IPS-18a (cell line): ENCODE measurements around the gene SMTNL2.
A peak's percentile ranks its signal among the peaks of the same experiment; 100 is the strongest.
"Not testable (repeated sequence)": the region's sequence is repeated elsewhere in the genome, so short reads cannot be mapped to it uniquely, and the experiment has no call there.

Source experiments
- H3K27ac ChIP-seq: one replicate; pipeline ENCODE4 v1.5.1; 2013; ENCODE audit warnings: low read length
- H3K27me3 ChIP-seq: one replicate; pipeline ENCODE4 v1.6.1; 2013; ENCODE audit warnings: mild to moderate bottlenecking, low read length; ENCODE audit not compliant: control insufficient read depth, insufficient read depth
- H3K36me3 ChIP-seq: one replicate; pipeline ENCODE4 v1.6.1; 2013; ENCODE audit warnings: low read depth, low read length; ENCODE audit not compliant: control insufficient read depth
- H3K4me1 ChIP-seq: one replicate; pipeline ENCODE4 v1.6.1; 2013; ENCODE audit warnings: low read depth, low read length; ENCODE audit not compliant: control insufficient read depth
- H3K4me3 ChIP-seq: one replicate; pipeline ENCODE4 v1.5.1; 2013; ENCODE audit warnings: low read length
- H3K9ac ChIP-seq: one replicate; pipeline ENCODE4 v1.6.1; 2013; ENCODE audit warnings: mild to moderate bottlenecking, low read length, moderate library complexity
- H3K9me3 ChIP-seq: one replicate; pipeline ENCODE4 v1.6.1; 2013; ENCODE audit warnings: low read depth, low read length; ENCODE audit not compliant: control insufficient read depth

The SMTNL2 gene

DNA sequence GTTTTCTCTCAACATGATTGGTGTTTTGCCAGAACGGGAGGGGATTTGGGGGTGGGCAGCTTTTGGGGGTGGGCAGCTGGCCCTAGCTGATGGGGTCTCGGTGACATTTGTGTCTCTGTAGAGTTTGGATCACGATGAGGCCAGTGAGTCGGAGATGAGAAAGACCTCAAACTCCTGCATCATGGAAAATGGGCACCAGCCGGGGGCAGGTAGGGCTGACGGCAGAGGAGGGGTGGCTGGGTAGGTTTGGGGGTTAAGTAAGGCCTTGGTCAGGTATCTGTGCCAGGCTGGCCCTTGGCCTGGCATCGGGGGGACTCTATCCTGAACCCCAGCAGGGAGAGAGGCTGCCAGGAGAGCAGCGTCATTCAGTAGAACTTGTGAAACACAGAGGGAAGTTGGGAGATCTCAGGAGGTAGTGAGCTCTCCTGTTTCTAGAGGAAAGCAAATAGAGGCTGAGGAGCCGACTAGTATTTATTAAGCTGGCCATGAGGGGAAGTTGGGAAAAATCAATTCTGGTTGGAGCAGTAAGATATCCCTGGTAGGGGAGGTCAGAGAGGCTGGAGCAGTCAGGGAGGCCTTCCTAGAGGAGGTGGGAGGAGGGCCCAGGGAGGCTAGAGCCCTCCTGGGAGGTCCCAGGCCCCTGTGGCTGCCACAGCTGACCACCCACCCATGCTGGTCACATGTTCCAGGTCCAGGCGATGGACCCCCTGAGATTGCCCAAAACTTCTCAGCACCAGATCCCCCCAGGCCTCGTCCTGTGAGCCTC is 8.1 kb downstream of the SMTNL2 start:
- H3K36me3 ChIP-seq, result no peaks in the 10 kb centered on the region
- no peak overlapping the region for H3K9ac ChIP-seq
- no peaks in the 10 kb centered on the region for H3K9me3 ChIP-seq
- no peaks in the 10 kb centered on the region for H3K4me1 ChIP-seq
- H3K4me3 ChIP-seq, result no peak overlapping the region
- no peaks in the 10 kb centered on the region for H3K27me3 ChIP-seq
- H3K27ac ChIP-seq, result no peak overlapping the region

DNA sequence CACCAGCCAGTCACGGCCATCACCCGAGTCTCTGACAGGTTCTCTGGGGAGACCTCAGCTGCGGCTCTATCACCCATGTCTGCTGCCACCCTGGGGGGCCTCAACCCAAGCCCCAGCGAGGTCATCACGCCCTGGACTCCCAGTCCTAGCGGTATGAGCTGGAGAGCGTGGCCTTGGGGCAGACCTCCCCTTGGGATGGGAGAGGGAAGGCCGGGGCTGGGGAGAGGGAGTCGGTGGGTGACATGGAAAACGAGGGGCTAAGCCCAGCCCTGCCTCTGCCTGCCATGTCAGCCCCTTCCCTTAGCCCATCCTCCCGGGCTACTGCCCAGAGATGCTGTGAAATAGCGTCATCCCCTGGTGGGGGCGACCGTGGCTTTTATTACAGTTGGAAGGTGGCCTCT is 8.7 kb downstream of the SMTNL2 start:
- no peaks in the 10 kb centered on the region for H3K9me3 ChIP-seq
- no peak overlapping the region for H3K9ac ChIP-seq
- no peaks in the 10 kb centered on the region for H3K27me3 ChIP-seq
- H3K4me1 ChIP-seq, result no peaks in the 10 kb centered on the region
- H3K27ac ChIP-seq, result no peak overlapping the region
- H3K4me3 ChIP-seq, result no peak overlapping the region
- no peaks in the 10 kb centered on the region for H3K36me3 ChIP-seq

DNA sequence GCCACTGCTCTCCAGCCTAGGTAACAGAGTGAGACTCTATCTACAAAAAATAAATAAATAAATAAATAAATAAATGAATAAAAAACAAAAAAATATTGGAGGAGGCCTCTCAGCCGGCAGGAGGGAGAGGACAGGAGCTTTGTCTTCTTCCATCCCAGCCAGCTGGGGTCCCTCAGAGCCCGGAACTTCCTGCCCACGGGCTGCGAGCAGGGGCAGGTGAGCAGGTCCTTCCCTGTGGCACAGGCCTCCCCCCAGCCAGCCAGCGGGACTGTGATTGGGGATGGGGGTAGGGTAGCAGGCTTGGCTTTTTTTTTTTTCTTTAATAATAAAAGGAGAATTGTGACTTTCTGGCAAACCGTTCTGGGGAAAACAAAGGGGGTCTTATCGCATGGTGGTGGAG is 10.1 kb downstream of the SMTNL2 start:
- H3K27me3 ChIP-seq, result no peaks in the 10 kb centered on the region

DNA sequence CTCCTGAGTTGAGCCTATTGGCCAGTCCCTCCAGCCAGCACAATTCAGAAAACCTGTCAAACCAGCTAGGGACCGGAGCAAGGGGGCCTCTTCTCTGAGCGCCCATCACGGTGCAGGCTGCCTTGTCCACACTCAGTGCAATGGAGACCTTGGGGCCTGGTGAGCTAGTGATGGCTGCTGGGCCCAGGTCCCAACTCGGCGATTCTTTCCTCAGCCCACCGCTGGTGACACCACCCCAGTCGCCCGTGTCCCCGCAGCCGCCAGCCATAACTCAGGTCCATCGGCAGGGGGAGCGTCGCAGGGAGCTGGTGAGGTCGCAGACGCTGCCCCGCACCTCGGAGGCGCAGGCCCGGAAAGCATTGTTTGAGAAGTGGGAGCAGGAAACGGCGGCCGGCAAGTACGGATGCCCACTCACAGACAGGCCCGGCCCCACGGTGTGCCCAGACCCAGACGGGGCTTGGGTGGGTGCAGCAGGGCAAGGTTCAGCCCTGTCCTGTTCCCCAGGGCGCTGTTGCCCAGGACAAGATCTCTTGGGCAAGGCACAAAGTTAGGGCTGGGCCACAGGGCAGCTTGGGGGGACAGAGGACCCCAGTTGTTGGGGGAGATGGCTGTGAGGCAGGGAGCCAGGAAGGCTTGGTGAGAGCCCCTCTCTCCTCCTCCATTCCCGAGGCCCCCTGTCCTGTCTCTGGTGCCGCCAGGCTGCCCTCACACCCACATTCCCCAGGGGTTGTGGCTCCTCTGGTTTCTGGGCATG is 10.8 kb downstream of the SMTNL2 start:
- H3K27me3 ChIP-seq, result no peaks in the 10 kb centered on the region
- H3K9ac ChIP-seq, result no peak overlapping the region
- no peaks in the 10 kb centered on the region for H3K9me3 ChIP-seq
- H3K4me1 ChIP-seq, result peaks cover 7% of the 10 kb centered on the region
- H3K4me3 ChIP-seq, result no peak overlapping the region
- H3K27ac ChIP-seq, result no peak overlapping the region
- H3K36me3 ChIP-seq, result no peaks in the 10 kb centered on the region

More for the DNA sequence above, 10.1 kb downstream of the SMTNL2 start:
- H3K4me3 ChIP-seq, result no peak overlapping the region
- peaks cover 4% of the 10 kb centered on the region for H3K4me1 ChIP-seq
- no peaks in the 10 kb centered on the region for H3K9me3 ChIP-seq
- H3K27ac ChIP-seq, result no peak overlapping the region
- H3K9ac ChIP-seq, result no peak overlapping the region
- no peaks in the 10 kb centered on the region for H3K36me3 ChIP-seq

GRCh38 chr17:4595685-4596342 is 11.5 kb downstream of the SMTNL2 start:
- H3K4me1 ChIP-seq, result peaks cover 11% of the 10 kb centered on the region
- not testable (repeated sequence) for H3K36me3 ChIP-seq, H3K9me3 ChIP-seq, H3K4me3 ChIP-seq, H3K9ac ChIP-seq, H3K27ac ChIP-seq, H3K27me3 ChIP-seq

DNA sequence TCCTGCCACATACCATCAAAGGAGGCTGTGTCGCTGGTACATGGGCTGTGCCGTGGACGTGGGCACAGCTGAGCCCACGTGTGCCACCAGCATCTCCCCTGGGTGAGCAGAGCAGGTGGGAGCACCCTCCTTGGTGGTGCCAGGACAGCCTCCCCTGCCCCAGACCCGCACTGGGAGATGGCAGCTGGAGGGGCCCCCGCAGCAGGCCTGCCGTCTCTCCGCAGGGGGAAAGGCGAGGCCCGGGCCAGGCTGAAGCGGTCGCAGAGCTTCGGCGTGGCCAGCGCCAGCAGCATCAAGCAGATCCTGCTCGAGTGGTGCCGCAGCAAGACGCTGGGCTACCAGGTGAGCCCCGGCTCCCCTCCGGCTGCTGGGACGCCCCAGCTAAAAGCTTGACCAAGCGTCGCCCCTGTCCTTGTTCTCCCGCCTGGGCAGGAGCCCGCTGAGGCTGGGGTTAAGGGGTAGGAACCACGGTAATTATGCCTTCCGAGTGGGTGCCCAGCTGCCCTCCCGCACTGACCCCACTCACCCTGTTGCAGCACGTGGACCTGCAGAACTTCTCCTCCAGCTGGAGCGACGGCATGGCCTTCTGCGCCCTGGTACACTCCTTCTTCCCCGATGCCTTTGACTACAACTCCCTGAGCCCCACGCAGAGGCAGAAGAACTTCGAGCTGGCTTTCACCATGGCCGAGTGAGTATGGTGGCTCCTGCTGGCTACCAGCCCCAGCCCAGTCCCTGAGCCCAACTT is 12.5 kb downstream of the SMTNL2 start:
- H3K27ac ChIP-seq, result no peak overlapping the region
- H3K4me1 ChIP-seq, result peaks cover 11% of the 10 kb centered on the region
- no peaks in the 10 kb centered on the region for H3K27me3 ChIP-seq
- no peak overlapping the region for H3K4me3 ChIP-seq
- H3K36me3 ChIP-seq, result no peaks in the 10 kb centered on the region
- H3K9ac ChIP-seq, result no peak overlapping the region
- no peaks in the 10 kb centered on the region for H3K9me3 ChIP-seq

DNA sequence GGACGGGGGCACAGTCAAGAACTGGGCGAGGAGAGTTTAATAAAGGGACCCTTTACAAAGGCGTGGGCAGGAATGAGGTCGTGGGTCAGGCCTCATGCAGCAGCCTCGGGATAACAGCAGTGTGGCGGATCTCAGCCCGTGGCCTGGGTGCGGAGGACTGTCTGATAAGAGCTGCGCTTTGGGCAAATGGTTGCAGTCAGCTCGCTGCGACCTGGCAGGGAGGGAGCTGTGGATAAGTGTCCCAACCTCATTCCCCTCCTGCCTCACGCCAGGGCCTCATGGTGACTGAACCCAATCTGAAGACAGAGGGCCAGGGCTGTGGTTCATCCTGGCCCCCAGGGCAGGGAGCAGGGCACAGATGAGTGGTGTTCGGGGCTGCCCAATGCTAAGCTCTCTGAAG is 13.6 kb downstream of the SMTNL2 start:
- H3K27ac ChIP-seq, result no peak overlapping the region
- H3K27me3 ChIP-seq, result no peaks in the 10 kb centered on the region

GRCh38 chr17:4598776-4599504 is 14.6 kb downstream of the SMTNL2 start:
- no peaks in the 10 kb centered on the region for H3K27me3 ChIP-seq
- H3K9ac ChIP-seq, result no peak overlapping the region
- H3K4me1 ChIP-seq, result peaks cover 11% of the 10 kb centered on the region
- H3K9me3 ChIP-seq, result no peaks in the 10 kb centered on the region
- H3K27ac ChIP-seq, result no peak overlapping the region
- no peaks in the 10 kb centered on the region for H3K36me3 ChIP-seq
- H3K4me3 ChIP-seq, result no peak overlapping the region

More for the DNA sequence above, 13.6 kb downstream of the SMTNL2 start:
- H3K9me3 ChIP-seq, result no peaks in the 10 kb centered on the region
- no peak overlapping the region for H3K9ac ChIP-seq
- no peak overlapping the region for H3K4me3 ChIP-seq
- no peaks in the 10 kb centered on the region for H3K36me3 ChIP-seq
- peaks cover 11% of the 10 kb centered on the region for H3K4me1 ChIP-seq

GRCh38 chr17:4599505-4600281 is 15.4 kb downstream of the SMTNL2 start:
- peak overlapping the region; percentile 37 for H3K4me3 ChIP-seq
- no peaks in the 10 kb centered on the region for H3K36me3 ChIP-seq
- peaks cover 11% of the 10 kb centered on the region for H3K4me1 ChIP-seq
- H3K9me3 ChIP-seq, result no peaks in the 10 kb centered on the region
- H3K27ac ChIP-seq, result no peak overlapping the region
- no peaks in the 10 kb centered on the region for H3K27me3 ChIP-seq
- H3K9ac ChIP-seq, result no peak overlapping the region

DNA sequence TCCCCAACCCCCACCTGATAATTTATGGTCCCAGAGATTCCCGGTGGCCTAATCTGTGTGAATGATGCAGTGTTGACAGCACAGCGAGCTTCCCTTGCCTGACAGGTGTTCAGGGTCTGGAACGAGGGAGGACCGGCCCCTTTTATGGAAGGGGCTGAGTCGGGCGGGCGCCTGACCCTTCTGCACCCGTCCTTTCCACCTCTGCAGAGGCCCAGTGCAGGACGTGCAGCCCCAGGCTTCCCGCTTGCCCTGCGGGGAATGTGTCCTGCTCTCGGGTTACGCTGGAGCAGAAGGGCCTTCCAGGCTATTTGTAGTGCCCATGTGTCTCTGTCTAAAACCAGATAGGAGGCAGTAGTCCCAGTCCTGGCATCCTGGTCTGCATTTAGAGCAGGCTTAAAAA is 16.2 kb downstream of the SMTNL2 start:
- Histone ChIP-seq H3K4me1 (peaks cover 11% of the 10 kb centered on the region), H3K27me3 (no peaks in the 10 kb centered on the region), H3K9ac (no peak overlapping the region), H3K27ac (no peak overlapping the region), H3K4me3 (peak overlapping the region; percentile 37), H3K36me3 (no peaks in the 10 kb centered on the region), H3K9me3 (no peaks in the 10 kb centered on the region)
